ENCODE measurements around the gene SNAP47. TPM values are rescaled to one million over a fixed set of nuclear protein-coding genes. Genes with fewer than 3 reads are reported as not detected.

Gene SNAP47
- total RNA-seq, 1 donor from 2014 or later: 52.8 TPM

GRCh38 chr1:227791425-227792143 lies 56.3 kb downstream of the SNAP47 start:
- Mint-ChIP-seq H3K27me3 (ENCODE audit: insufficient read depth, low read depth) (peaks cover 21% of the 10 kb centered on the region), H3K27ac (peak overlapping the region; percentile 73), H3K36me3 (no peaks in the 10 kb centered on the region), H3K4me3 (peak overlapping the region; percentile 46), H3K9me3 (no peaks in the 10 kb centered on the region), H3K4me1 (peaks cover 19% of the 10 kb centered on the region)
- Histone ChIP-seq H3K27me3 (peaks cover 30% of the 10 kb centered on the region), H3K27ac (no peak overlapping the region), H3K4me2 (no peak overlapping the region), H3K4me3 (no peak overlapping the region), H3F3A (ENCODE audit: low read depth) (peaks cover 16% of the 10 kb centered on the region), H4K20me1 (ENCODE audit: low read depth) (peaks cover under 1% of the 10 kb centered on the region), H3K4me1 (peaks cover 18% of the 10 kb centered on the region), H2AFZ (replicated peaks) (no peak overlapping the region), H3K9me3 (ENCODE audit: low read depth) (no peaks in the 10 kb centered on the region), H3K79me2 (ENCODE audit: low read depth) (no peaks in the 10 kb centered on the region), H3K36me3 (no peaks in the 10 kb centered on the region), H3K9ac (no peak overlapping the region)
- DNase-seq (ENCODE audit: low spot score): no peak
- TF ChIP-seq EZH2phosphoT487 (IDR thresholded peaks at IDR 0.05) (no peak), EZH2 (IDR thresholded peaks at IDR 0.05) (no peak), CTCF (IDR thresholded peaks at IDR 0.05) (no peak)

GRCh38 chr1:227792216-227793078 lies 57.2 kb downstream of the SNAP47 start:
- Histone ChIP-seq H3K9ac (no peak overlapping the region), H3K27me3 (peaks cover 21% of the 10 kb centered on the region), H3K36me3 (no peaks in the 10 kb centered on the region), H3F3A (ENCODE audit: low read depth) (peaks cover 13% of the 10 kb centered on the region), H3K4me3 (no peak overlapping the region), H3K27ac (no peak overlapping the region), H3K9me3 (ENCODE audit: low read depth) (no peaks in the 10 kb centered on the region), H3K79me2 (ENCODE audit: low read depth) (no peaks in the 10 kb centered on the region), H3K4me1 (peaks cover 18% of the 10 kb centered on the region), H2AFZ (replicated peaks) (no peak overlapping the region), H3K4me2 (no peak overlapping the region), H4K20me1 (ENCODE audit: low read depth) (no peaks in the 10 kb centered on the region)
- Mint-ChIP-seq H3K4me3 (peak overlapping the region; percentile 6), H3K9me3 (no peaks in the 10 kb centered on the region), H3K27me3 (ENCODE audit: insufficient read depth, low read depth) (peaks cover 20% of the 10 kb centered on the region), H3K36me3 (no peaks in the 10 kb centered on the region), H3K27ac (peak overlapping the region; percentile 73), H3K4me1 (peaks cover 14% of the 10 kb centered on the region)
- TF ChIP-seq EZH2phosphoT487 (IDR thresholded peaks at IDR 0.05) (no peak), CTCF (IDR thresholded peaks at IDR 0.05) (peak; percentile 41)
- DNase-seq (ENCODE audit: low spot score): peak; percentile 38

DNA sequence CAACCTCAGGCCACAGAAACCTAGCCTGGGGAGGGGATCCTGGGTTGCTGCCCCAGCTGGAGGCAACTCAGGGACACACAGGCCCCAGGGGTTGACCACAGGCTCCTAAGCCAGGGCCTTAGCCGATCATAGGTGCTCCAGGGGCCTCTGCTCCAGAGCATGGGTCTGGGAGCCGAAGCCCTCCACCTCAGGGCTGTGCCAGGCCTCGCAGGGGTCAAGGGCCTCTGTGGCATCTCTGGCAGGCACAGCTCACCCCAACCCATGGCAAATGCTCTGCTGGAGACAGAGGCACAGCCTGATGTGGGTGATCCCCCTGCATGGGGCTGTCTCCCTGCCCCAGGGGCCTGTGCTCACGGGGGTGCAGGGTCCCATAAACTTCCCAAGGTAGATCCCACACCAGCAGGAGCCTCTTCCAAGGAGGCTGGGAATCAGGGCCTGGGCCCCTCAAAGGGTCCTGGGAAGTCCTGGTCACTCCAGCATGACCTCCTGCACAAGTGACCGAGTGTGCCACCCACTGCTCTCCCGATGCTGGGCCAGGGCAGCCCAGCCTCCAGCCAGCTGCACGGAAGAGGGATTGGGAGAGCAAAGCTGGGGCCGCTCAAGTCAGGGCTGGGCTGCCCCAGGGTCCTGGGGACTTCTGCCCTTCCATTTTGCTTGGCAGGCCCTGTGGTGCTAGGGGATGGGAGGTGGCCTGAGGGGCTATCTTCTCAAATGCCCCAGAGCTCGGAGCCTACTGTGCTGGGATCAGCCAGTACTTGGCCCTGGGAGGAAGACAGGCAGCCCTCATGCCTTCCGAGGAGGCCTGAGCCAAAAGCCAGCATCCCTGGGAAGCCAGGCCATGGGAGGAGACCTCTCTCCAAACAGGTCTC lies 58.1 kb downstream of the SNAP47 start:
- peaks cover 18% of the 10 kb centered on the region for H3K4me1 ChIP-seq
- no peaks in the 10 kb centered on the region for H3K36me3 ChIP-seq
- H4K20me1 ChIP-seq (ENCODE audit: low read depth): no peaks in the 10 kb centered on the region
- no peak overlapping the region for H3K27ac Mint-ChIP-seq
- H3K27me3 Mint-ChIP-seq (ENCODE audit: insufficient read depth, low read depth): peaks cover 21% of the 10 kb centered on the region
- H2AFZ ChIP-seq (replicated peaks): no peak overlapping the region
- H3K36me3 Mint-ChIP-seq: no peaks in the 10 kb centered on the region
- no peak overlapping the region for H3K4me3 Mint-ChIP-seq
- peaks cover 14% of the 10 kb centered on the region for H3K4me1 Mint-ChIP-seq
- H3K9ac ChIP-seq: no peak overlapping the region
- no peak for DNase-seq (ENCODE audit: low spot score)
- H3K27ac ChIP-seq: no peak overlapping the region
- H3K4me3 ChIP-seq: no peak overlapping the region
- TF ChIP-seq EZH2 (IDR thresholded peaks at IDR 0.05): no peak
- no peak for TF ChIP-seq CTCF (IDR thresholded peaks at IDR 0.05)
- no peak for TF ChIP-seq EZH2phosphoT487 (IDR thresholded peaks at IDR 0.05)
- peaks cover 9% of the 10 kb centered on the region for H3F3A ChIP-seq (ENCODE audit: low read depth)
- H3K27me3 ChIP-seq: peaks cover 17% of the 10 kb centered on the region
- no peaks in the 10 kb centered on the region for H3K9me3 Mint-ChIP-seq
- peak overlapping the region; percentile 66 for H3K4me2 ChIP-seq
- no peaks in the 10 kb centered on the region for H3K79me2 ChIP-seq (ENCODE audit: low read depth)
- no peaks in the 10 kb centered on the region for H3K9me3 ChIP-seq (ENCODE audit: low read depth)
